DND-41 (cell line): ENCODE measurements around the gene UNC13B.

Experiments used
- EZH2 ChIP-seq: IDR thresholded peaks from 3 replicates; pipeline ENCODE4 v1.6.1; 2012; ENCODE audit warnings: borderline replicate concordance, low read depth, mild to moderate bottlenecking, moderate library complexity, low read length, inconsistent platforms; ENCODE audit not compliant: severe bottlenecking
- TF ChIP-seq, protein P1 (sequence below): IDR thresholded peaks from 2 replicates; pipeline ENCODE4 v1.5.1; 2012; ENCODE audit warnings: borderline replicate concordance, low read length, moderate library complexity, mild to moderate bottlenecking; ENCODE audit not compliant: poor library complexity, severe bottlenecking; ENCODE audit errors: extremely low read depth

DNA sequence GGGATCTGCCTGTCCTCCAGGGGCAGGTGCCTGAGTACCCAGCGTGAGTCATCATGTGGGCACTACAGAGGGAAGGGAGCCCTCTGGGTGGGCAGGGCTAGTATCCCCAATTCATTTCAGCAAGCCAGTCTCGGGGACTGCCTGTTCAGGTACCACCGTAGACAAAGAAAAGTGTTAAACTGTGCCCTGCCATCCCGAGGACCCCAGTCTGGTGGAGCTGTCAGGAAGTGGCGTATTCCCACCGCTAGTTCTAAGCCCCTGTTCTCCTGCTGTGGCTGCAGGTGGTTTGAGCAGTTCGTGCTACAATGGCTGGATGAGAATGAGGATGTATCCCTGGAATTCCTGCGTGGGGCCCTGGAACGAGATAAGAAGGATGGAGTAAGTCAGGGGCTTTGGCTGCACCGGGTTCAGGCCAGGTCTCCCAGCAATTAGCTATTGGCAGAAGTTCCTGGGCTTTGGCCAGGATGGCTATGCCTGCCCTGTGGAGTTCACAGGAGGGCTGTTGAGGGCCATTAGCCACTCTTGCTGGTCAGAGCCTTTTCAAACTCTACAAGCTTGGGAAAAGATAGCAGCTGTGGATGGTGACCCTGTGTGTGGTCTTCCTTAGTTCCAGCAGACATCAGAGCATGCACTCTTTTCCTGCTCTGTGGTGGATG, 234.9 kb downstream of the UNC13B start:
- TF ChIP-seq, protein P1, sequence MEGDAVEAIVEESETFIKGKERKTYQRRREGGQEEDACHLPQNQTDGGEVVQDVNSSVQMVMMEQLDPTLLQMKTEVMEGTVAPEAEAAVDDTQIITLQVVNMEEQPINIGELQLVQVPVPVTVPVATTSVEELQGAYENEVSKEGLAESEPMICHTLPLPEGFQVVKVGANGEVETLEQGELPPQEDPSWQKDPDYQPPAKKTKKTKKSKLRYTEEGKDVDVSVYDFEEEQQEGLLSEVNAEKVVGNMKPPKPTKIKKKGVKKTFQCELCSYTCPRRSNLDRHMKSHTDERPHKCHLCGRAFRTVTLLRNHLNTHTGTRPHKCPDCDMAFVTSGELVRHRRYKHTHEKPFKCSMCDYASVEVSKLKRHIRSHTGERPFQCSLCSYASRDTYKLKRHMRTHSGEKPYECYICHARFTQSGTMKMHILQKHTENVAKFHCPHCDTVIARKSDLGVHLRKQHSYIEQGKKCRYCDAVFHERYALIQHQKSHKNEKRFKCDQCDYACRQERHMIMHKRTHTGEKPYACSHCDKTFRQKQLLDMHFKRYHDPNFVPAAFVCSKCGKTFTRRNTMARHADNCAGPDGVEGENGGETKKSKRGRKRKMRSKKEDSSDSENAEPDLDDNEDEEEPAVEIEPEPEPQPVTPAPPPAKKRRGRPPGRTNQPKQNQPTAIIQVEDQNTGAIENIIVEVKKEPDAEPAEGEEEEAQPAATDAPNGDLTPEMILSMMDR = no peak
- no peak for TF ChIP-seq EZH2
